Endothelial cell of umbilical vein (primary cell): ENCODE measurements around the gene LPCAT3. TPM values are rescaled to one million over a fixed set of nuclear protein-coding genes. Genes with fewer than 3 reads are reported as not detected.

ENCODE experiments used
- BruUV-seq: library from RNA; stranded (reverse); fragments of 400-500 nt; replicated peaks from 2 replicates; lab custom pipeline; 2021; lab: Mats Ljungman, UMichigan
- CTCF ChIA-PET: fragments of 300-600, 350-600 bp; sonication (Branson Sonifier 250); formaldehyde crosslinking; loops from one replicate; lab custom pipeline; 2021; ENCODE audit warnings: antibody characterized with exemption, inconsistent platforms; lab: Charles Lee
- POLR2A ChIA-PET: fragments of 300-600, 350-600 bp; sonication (Branson Sonifier 250); formaldehyde crosslinking; loops from one replicate; lab custom pipeline; 2021; ENCODE audit warnings: antibody characterized with exemption, inconsistent platforms; lab: Charles Lee
- DNase-seq: peaks from one replicate; pipeline ENCODE4 v3.0.0-alpha.2; 2011; ENCODE audit warnings: low read depth, low spot score
- FAIRE-seq: peaks from 2 replicates; lab custom pipeline; 2011; peaks lifted over from hg19 to GRCh38; lab: Jason Lieb, UNC
- H2AFZ ChIP-seq: 2 replicates; pipeline ENCODE4 v1.6.0; 2012; ENCODE audit warnings: low read depth, low read length, control low read depth, inconsistent platforms
- H3K27ac ChIP-seq: 2 replicates; pipeline ENCODE4 v1.5.1; 2011; ENCODE audit warnings: low read depth, mild to moderate bottlenecking, control low read depth, low read length, moderate library complexity; ENCODE audit not compliant: insufficient read depth
- H3K27me3 ChIP-seq, 2 experiments: 2 replicates each; pipeline versions ENCODE4 v1.6.0 to v1.6.1; 2011; ENCODE audit warnings: low read length in 2 of 2, mixed read lengths in 1 of 2; ENCODE audit not compliant: control insufficient read depth in 2 of 2, insufficient read depth in 2 of 2
- H3K36me3 ChIP-seq, 2 experiments: 2 replicates in 1 of 2; 3 replicates in 1 of 2; pipeline ENCODE4 v1.5.1; 2011; ENCODE audit warnings: low read length in 2 of 2, mild to moderate bottlenecking in 1 of 2, moderate library complexity in 1 of 2; ENCODE audit not compliant: control insufficient read depth in 2 of 2, insufficient read depth in 2 of 2; ENCODE audit errors: extremely low read depth in 1 of 2
- H3K4me1 ChIP-seq: 3 replicates; pipeline ENCODE4 v1.5.1; 2011; ENCODE audit warnings: mild to moderate bottlenecking, low read length; ENCODE audit not compliant: control insufficient read depth, insufficient read depth; ENCODE audit errors: extremely low read depth
- H3K4me2 ChIP-seq: 2 replicates; pipeline ENCODE4 v1.6.1; 2011; ENCODE audit warnings: low read length, control low read depth, mixed read lengths; ENCODE audit not compliant: insufficient read depth
- H3K4me3 ChIP-seq, 3 experiments: fragments of 200-600 bp in 1 of 3; sonication (generic), shearing (Covaris generic) in 1 of 3; replicated peaks in 1 of 3; 2 replicates each; pipeline ENCODE4 v1.5.1; 2011 to 2016; ENCODE audit warnings: control low read depth in 3 of 3, low read length in 3 of 3, mild to moderate bottlenecking in 2 of 3, inconsistent platforms in 1 of 3, low read depth in 1 of 3, moderate library complexity in 1 of 3; ENCODE audit not compliant: insufficient read depth in 1 of 3
- H3K79me2 ChIP-seq: 2 replicates; pipeline ENCODE4 v1.6.0; 2012; ENCODE audit warnings: low read length, inconsistent platforms; ENCODE audit not compliant: control insufficient read depth, insufficient read depth
- H3K9ac ChIP-seq: replicated peaks from 2 replicates; pipeline ENCODE3; 2011; ENCODE audit warnings: low read length, control low read depth; ENCODE audit not compliant: insufficient read depth; ENCODE audit errors: extremely low read depth
- H3K9me1 ChIP-seq: replicated peaks from 3 replicates; pipeline ENCODE4 v1.6.0; 2011; ENCODE audit warnings: mild to moderate bottlenecking, low read length; ENCODE audit not compliant: control insufficient read depth, insufficient read depth; ENCODE audit errors: extremely low read depth
- H3K9me3 ChIP-seq: replicated peaks from 2 replicates; pipeline ENCODE4 v1.5.1; 2012; ENCODE audit warnings: low read length, inconsistent platforms; ENCODE audit not compliant: control insufficient read depth, insufficient read depth
- H4K20me1 ChIP-seq: replicated peaks from 2 replicates; pipeline ENCODE3; 2011; ENCODE audit warnings: mild to moderate bottlenecking, low read length; ENCODE audit not compliant: control insufficient read depth, insufficient read depth; ENCODE audit errors: extremely low read depth
- EZH2 ChIP-seq: IDR thresholded peaks from 2 replicates; pipeline ENCODE4 v1.6.1; 2012; ENCODE audit warnings: borderline replicate concordance, low read depth, mild to moderate bottlenecking, moderate library complexity, low read length, inconsistent platforms; ENCODE audit not compliant: severe bottlenecking
- FOS ChIP-seq: IDR thresholded peaks from 2 replicates; pipeline ENCODE4 v1.6.1; 2011; ENCODE audit warnings: mild to moderate bottlenecking, low read length, moderate library complexity, borderline replicate concordance; ENCODE audit not compliant: insufficient read depth
- GATA2 ChIP-seq: IDR thresholded peaks from 2 replicates; pipeline ENCODE4 v1.7.0; 2011; ENCODE audit warnings: low read depth, mild to moderate bottlenecking, moderate library complexity, mixed read lengths, low read length; ENCODE audit not compliant: insufficient read length, insufficient read depth
- JUN ChIP-seq: IDR thresholded peaks from 2 replicates; pipeline ENCODE4 v1.6.1; 2011; ENCODE audit warnings: borderline replicate concordance, low read depth; ENCODE audit not compliant: insufficient read length, insufficient read depth
- MYC ChIP-seq: IDR thresholded peaks from one replicate; pipeline ENCODE4 v1.6.1; 2011; ENCODE audit warnings: mild to moderate bottlenecking, low read depth, low read length
- POLR2A ChIP-seq: IDR thresholded peaks from 2 replicates; pipeline ENCODE4 v1.6.1; 2012; ENCODE audit warnings: low read depth, mild to moderate bottlenecking, control low read depth, low read length
- POLR2AphosphoS5 ChIP-seq: IDR thresholded peaks from 2 replicates; pipeline ENCODE4 v1.6.1; 2012; ENCODE audit warnings: low read depth, mild to moderate bottlenecking, control low read depth, low read length, moderate library complexity; ENCODE audit not compliant: insufficient read depth
- dilution Hi-C: fragments of 300-500 bp; cut with MboI; formaldehyde crosslinking; loops from one replicate; pipeline ENCODE4 v1.15.0; 2019; ENCODE audit warnings: low sequenced_read_pairs; ENCODE audit not compliant: extremely low pct_ligation_motif_present
- intact Hi-C: fragments of 100-400 bp; cut with micrococcal nuclease; formaldehyde crosslinking; loops from one replicate; pipeline ENCODE4 v1.10.0; 2022
- polyA plus RNA-seq, 4 experiments: library from polyadenylated mRNA; depleted of rRNA in 3 of 4; stranded (reverse) in 3 of 4; unstranded in 1 of 4; fragments of >200 nt; gene quantifications; 2 replicates each; pipeline versions ENCODE4 v1.2.1 to v1.2.3, GENCODE V29; 2011 to 2012; ENCODE audit warnings: missing spikeins in 1 of 4
- total RNA-seq: library from RNA; stranded (reverse); gene quantifications from 2 replicates; pipeline ENCODE4 v1.2.3, GENCODE V29; 2021
- TF ChIP-seq, protein P1 (sequence below), 2 donors: IDR thresholded peaks; 1 replicate in 1 of 2; 2 replicates in 1 of 2; pipeline ENCODE4 v1.5.1; 2011; ENCODE audit warnings: low read length in 2 of 2, mild to moderate bottlenecking in 2 of 2, moderate library complexity in 2 of 2, control low read depth in 1 of 2, inconsistent platforms in 1 of 2, low read depth in 1 of 2; ENCODE audit not compliant: insufficient read depth in 1 of 2; ENCODE audit errors: extremely low read depth in 1 of 2
- TF ChIP-seq, protein P2 (sequence below): IDR thresholded peaks from 2 replicates; pipeline ENCODE4 v1.6.1; 2011; ENCODE audit not compliant: insufficient read depth, insufficient read length

Gene LPCAT3
- total and polyA plus RNA-seq, 2 donors (not counting 3 experiments of a cell fraction or from before 2014, with no cell fraction given): 29.5 to 36.0 TPM

- Histone ChIP-seq H3K79me2 (no peaks in the 10 kb centered on the region), H3K9me3 (no peaks in the 10 kb centered on the region), H3K9me1 (no peaks in the 10 kb centered on the region), H3K27me3 (no peaks in the 10 kb centered on the region), H2AFZ (no peak overlapping the region), H4K20me1 (no peaks in the 10 kb centered on the region), H3K9ac (no peak overlapping the region), H3K4me2 (no peak overlapping the region), H3K4me3 (no peak overlapping the region), H3K4me1 (peaks cover 19% of the 10 kb centered on the region), H3K27ac (no peak overlapping the region), H3K36me3 (no peaks in the 10 kb centered on the region)
- no TSS peak for BruUV-seq
- intact Hi-C loops (no loop called here), dilution Hi-C loops (no loop called here)
- ChIA-PET POLR2A (interaction anchor here (0.6 kb wide), 1 partner anchor 81 kb away, joined by 6 read pairs; no protein-coding TSS in a partner anchor), CTCF (interaction anchor here (0.7 to 6.0 kb wide), 4 partner anchors 14 to 163 kb away, joined by 3 to 73 read pairs (median 10); partner anchors contain the start of gene C1RL)
- FAIRE-seq (no peak), DNase-seq (no peak)
- no peak for TF ChIP-seq MYC
- TF ChIP-seq, protein P1, sequence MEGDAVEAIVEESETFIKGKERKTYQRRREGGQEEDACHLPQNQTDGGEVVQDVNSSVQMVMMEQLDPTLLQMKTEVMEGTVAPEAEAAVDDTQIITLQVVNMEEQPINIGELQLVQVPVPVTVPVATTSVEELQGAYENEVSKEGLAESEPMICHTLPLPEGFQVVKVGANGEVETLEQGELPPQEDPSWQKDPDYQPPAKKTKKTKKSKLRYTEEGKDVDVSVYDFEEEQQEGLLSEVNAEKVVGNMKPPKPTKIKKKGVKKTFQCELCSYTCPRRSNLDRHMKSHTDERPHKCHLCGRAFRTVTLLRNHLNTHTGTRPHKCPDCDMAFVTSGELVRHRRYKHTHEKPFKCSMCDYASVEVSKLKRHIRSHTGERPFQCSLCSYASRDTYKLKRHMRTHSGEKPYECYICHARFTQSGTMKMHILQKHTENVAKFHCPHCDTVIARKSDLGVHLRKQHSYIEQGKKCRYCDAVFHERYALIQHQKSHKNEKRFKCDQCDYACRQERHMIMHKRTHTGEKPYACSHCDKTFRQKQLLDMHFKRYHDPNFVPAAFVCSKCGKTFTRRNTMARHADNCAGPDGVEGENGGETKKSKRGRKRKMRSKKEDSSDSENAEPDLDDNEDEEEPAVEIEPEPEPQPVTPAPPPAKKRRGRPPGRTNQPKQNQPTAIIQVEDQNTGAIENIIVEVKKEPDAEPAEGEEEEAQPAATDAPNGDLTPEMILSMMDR (IDR thresholded peaks at IDR 0.05; ENCODE audit: extremely low read depth in 1 of 2, insufficient read depth in 1 of 2, low read depth in 1 of 2, low read length in 2 of 2): no peak
- no peak for TF ChIP-seq GATA2
- no peak for TF ChIP-seq POLR2A
- no peak for TF ChIP-seq POLR2AphosphoS5
- TF ChIP-seq FOS: no peak
- no peak for TF ChIP-seq JUN
- TF ChIP-seq, protein P2, sequence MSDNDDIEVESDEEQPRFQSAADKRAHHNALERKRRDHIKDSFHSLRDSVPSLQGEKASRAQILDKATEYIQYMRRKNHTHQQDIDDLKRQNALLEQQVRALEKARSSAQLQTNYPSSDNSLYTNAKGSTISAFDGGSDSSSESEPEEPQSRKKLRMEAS: no peak
- no peak for TF ChIP-seq EZH2
Measured at GRCh38 chr12:6947615-6948014, 70.7 kb downstream of the LPCAT3 start.
